SK-N-SH (cell line): ENCODE measurements around the gene SLC34A1. TPM values are rescaled to one million over a fixed set of nuclear protein-coding genes. Genes with fewer than 3 reads are reported as not detected.

Source experiments
- CTCF ChIA-PET: fragments of 300-600, 350-600 bp; formaldehyde crosslinking; extraction: SDS; loops from one replicate; lab custom pipeline; 2021; lab: Yijun Ruan, JAX
- POLR2A ChIA-PET: fragments of 350-600 bp; sonication (Branson Sonifier 250); formaldehyde crosslinking; extraction: SDS; loops from one replicate; lab custom pipeline; 2020; ENCODE audit warnings: antibody characterized with exemption, inconsistent platforms; lab: Yijun Ruan, JAX
- DNase-seq: peaks from one replicate; pipeline ENCODE4 v3.0.0; 2012
- H2AFZ ChIP-seq: fragments of 200-600 bp; sonication (generic); 2 replicates; pipeline ENCODE4 v1.8.1; 2016; ENCODE audit warnings: antibody characterized with exemption, mild to moderate bottlenecking, low read depth
- H3F3A ChIP-seq: fragments of 200-600 bp; sonication (generic); replicated peaks from 2 replicates; pipeline ENCODE3; 2016; ENCODE audit warnings: antibody characterized with exemption, mild to moderate bottlenecking; ENCODE audit not compliant: insufficient read depth
- H3K27ac ChIP-seq, 2 experiments: fragments of 200-500 bp in 1 of 2; fragments of 200-600 bp in 1 of 2; sonication (Bioruptor generic) in 1 of 2; sonication (generic), shearing (Covaris generic) in 1 of 2; 2 replicates each; pipeline versions ENCODE4 v1.5.1 to v1.6.1; 2014 to 2016; ENCODE audit warnings: low read depth in 2 of 2, inconsistent platforms in 1 of 2, low read length in 1 of 2, mild to moderate bottlenecking in 1 of 2, mixed read lengths in 1 of 2
- H3K27me3 ChIP-seq: fragments of 200-600 bp; sonication (generic), shearing (Covaris generic); 2 replicates; pipeline ENCODE4 v1.6.1; 2016; ENCODE audit warnings: mixed run types; ENCODE audit not compliant: insufficient read depth
- H3K36me3 ChIP-seq, 2 experiments: fragments of 200-500 bp in 1 of 2; fragments of 200-600 bp in 1 of 2; sonication (Bioruptor generic) in 1 of 2; sonication (generic) in 1 of 2; replicated peaks in 1 of 2; 2 replicates each; pipeline versions ENCODE3 to v1.5.1; 2014 to 2016; ENCODE audit warnings: low read length in 1 of 2, mild to moderate bottlenecking in 1 of 2; ENCODE audit not compliant: insufficient read depth in 2 of 2, control insufficient read depth in 1 of 2
- H3K4me1 ChIP-seq, 2 experiments: fragments of 200-500 bp in 1 of 2; fragments of 200-600 bp in 1 of 2; sonication (Bioruptor generic) in 1 of 2; sonication (generic), shearing (Covaris generic) in 1 of 2; 2 replicates each; pipeline versions ENCODE4 v1.5.1 to v1.6.1; 2014 to 2016; ENCODE audit warnings: low read depth in 1 of 2, low read length in 1 of 2, mixed run types in 1 of 2; ENCODE audit not compliant: insufficient read depth in 2 of 2, control insufficient read depth in 1 of 2
- H3K4me2 ChIP-seq: fragments of 200-600 bp; sonication (generic), shearing (Covaris generic); 2 replicates; pipeline ENCODE4 v1.6.1; 2017; ENCODE audit warnings: mixed run types
- H3K4me3 ChIP-seq, 2 experiments: fragments of 200-500 bp in 1 of 2; fragments of 200-600 bp in 1 of 2; sonication (Bioruptor generic) in 1 of 2; sonication (generic), shearing (Covaris generic) in 1 of 2; 2 replicates each; pipeline versions ENCODE4 v1.5.1 to v1.8.1; 2014 to 2016; ENCODE audit warnings: low read depth in 2 of 2, inconsistent platforms in 1 of 2, low read length in 1 of 2, mild to moderate bottlenecking in 1 of 2, mixed read lengths in 1 of 2, moderate library complexity in 1 of 2
- H3K79me2 ChIP-seq: fragments of 200-600 bp; sonication (generic); 2 replicates; pipeline ENCODE4 v1.8.1; 2017; ENCODE audit warnings: mild to moderate bottlenecking; ENCODE audit not compliant: insufficient read depth
- H3K9ac ChIP-seq: fragments of 200-600 bp; sonication (generic); 2 replicates; pipeline ENCODE4 v1.6.1; 2017; ENCODE audit warnings: mixed run types
- H3K9me2 ChIP-seq: fragments of 200-600 bp; sonication (generic); 2 replicates; pipeline ENCODE4 v1.6.1; 2017; ENCODE audit warnings: mixed run types
- H3K9me3 ChIP-seq: fragments of 200-600 bp; sonication (generic); 2 replicates; pipeline ENCODE4 v1.6.1; 2017; ENCODE audit warnings: mixed run types, mild to moderate bottlenecking, moderate library complexity
- H4K20me1 ChIP-seq: fragments of 200-600 bp; sonication (generic); 2 replicates; pipeline ENCODE4 v1.6.1; 2017; ENCODE audit warnings: mild to moderate bottlenecking, mixed run types; ENCODE audit not compliant: insufficient read depth
- FOSL2 ChIP-seq: IDR thresholded peaks from 2 replicates; pipeline ENCODE4 v1.4.0; 2012; ENCODE audit warnings: low read depth, mild to moderate bottlenecking, moderate library complexity, borderline replicate concordance
- FOXM1 ChIP-seq: IDR thresholded peaks from 2 replicates; pipeline ENCODE4 v1.4.0; 2012; ENCODE audit warnings: low read depth, mild to moderate bottlenecking
- GABPA ChIP-seq: IDR thresholded peaks from 2 replicates; pipeline ENCODE4 v1.4.0; 2012; ENCODE audit warnings: low read depth, mild to moderate bottlenecking
- MEF2A ChIP-seq: IDR thresholded peaks from 2 replicates; pipeline ENCODE4 v1.4.0; 2012; ENCODE audit warnings: low read depth, borderline replicate concordance
- MXI1 ChIP-seq: IDR thresholded peaks from 2 replicates; pipeline ENCODE4 v1.6.1; 2012; ENCODE audit warnings: mild to moderate bottlenecking, low read depth, low read length, improper control_type of control experiment
- NFIC ChIP-seq: IDR thresholded peaks from 2 replicates; pipeline ENCODE4 v1.4.0; 2012; ENCODE audit warnings: borderline replicate concordance
- POLR2AphosphoS5 ChIP-seq: IDR thresholded peaks from 2 replicates; pipeline ENCODE4 v1.6.1; 2012; ENCODE audit warnings: low read depth, low read length
- RCOR1 ChIP-seq: fragments of 150-350 bp; IDR thresholded peaks from 2 replicates; pipeline ENCODE4 v1.6.1; 2017; ENCODE audit warnings: antibody characterized with exemption, low read length
- RFX5 ChIP-seq: IDR thresholded peaks from 2 replicates; pipeline ENCODE4 v1.6.1; 2012; ENCODE audit warnings: mild to moderate bottlenecking, improper control_type of control experiment, low read length
- TAF1 ChIP-seq: IDR thresholded peaks from 2 replicates; pipeline ENCODE4 v1.6.1; 2012; ENCODE audit warnings: low read depth, mild to moderate bottlenecking, low read length, moderate library complexity, borderline replicate concordance
- YY1 ChIP-seq: IDR thresholded peaks from 2 replicates; pipeline ENCODE4 v1.4.0; 2012; ENCODE audit warnings: low read depth, mild to moderate bottlenecking
- WGBS: methylation state at CpG from one replicate; pipeline ENCODE4 v1.1.6; 2017; ENCODE audit warnings: low lambda C conversion rate; 5-methylcytosine and 5-hydroxymethylcytosine counted together
- polyA plus RNA-seq, 3 experiments: library from polyadenylated mRNA; depleted of rRNA; stranded (reverse); fragments of >200 nt; gene quantifications; 2 replicates each; pipeline ENCODE4 v1.2.3, GENCODE V29; 2012
- TF ChIP-seq, protein P1 (sequence below): IDR thresholded peaks from 2 replicates; pipeline ENCODE4 v1.6.1; 2012; ENCODE audit warnings: mild to moderate bottlenecking, low read depth, low read length, moderate library complexity
- TF ChIP-seq, protein P2 (sequence below): IDR thresholded peaks from 2 replicates; pipeline ENCODE4 v1.4.0; 2012; ENCODE audit warnings: low read depth, borderline replicate concordance
- TF ChIP-seq, protein P3 (sequence below): fragments of 150-350 bp; IDR thresholded peaks from 2 replicates; pipeline ENCODE4 v1.6.1; 2016; ENCODE audit warnings: mild to moderate bottlenecking, low read depth, low read length

The SLC34A1 gene
- polyA plus RNA-seq, 1 of the 3 experiments (the other 2 are of a cell fraction) = 0.03 TPM

- no peaks in the 10 kb centered on the region for H3K9me2 ChIP-seq
- DNase-seq = no peak
- H2AFZ ChIP-seq = no peak overlapping the region
- no peak overlapping the region for H3K27ac ChIP-seq
- peaks cover 88% of the 10 kb centered on the region for H3K79me2 ChIP-seq
- H3K4me2 ChIP-seq = no peak overlapping the region
- no peak overlapping the region for H3K9ac ChIP-seq
- CTCF ChIA-PET = interaction anchor here (1.0 kb wide), 1 partner anchor 11 kb away, joined by 3 read pairs; no protein-coding TSS in a partner anchor
- TF ChIP-seq FOXM1 (no peak), POLR2AphosphoS5 (no peak), TAF1 (no peak), RFX5 (no peak), NFIC (no peak), RCOR1 (no peak), GABPA (no peak), MXI1 (no peak), FOSL2 (no peak)
- TF ChIP-seq, protein P1, sequence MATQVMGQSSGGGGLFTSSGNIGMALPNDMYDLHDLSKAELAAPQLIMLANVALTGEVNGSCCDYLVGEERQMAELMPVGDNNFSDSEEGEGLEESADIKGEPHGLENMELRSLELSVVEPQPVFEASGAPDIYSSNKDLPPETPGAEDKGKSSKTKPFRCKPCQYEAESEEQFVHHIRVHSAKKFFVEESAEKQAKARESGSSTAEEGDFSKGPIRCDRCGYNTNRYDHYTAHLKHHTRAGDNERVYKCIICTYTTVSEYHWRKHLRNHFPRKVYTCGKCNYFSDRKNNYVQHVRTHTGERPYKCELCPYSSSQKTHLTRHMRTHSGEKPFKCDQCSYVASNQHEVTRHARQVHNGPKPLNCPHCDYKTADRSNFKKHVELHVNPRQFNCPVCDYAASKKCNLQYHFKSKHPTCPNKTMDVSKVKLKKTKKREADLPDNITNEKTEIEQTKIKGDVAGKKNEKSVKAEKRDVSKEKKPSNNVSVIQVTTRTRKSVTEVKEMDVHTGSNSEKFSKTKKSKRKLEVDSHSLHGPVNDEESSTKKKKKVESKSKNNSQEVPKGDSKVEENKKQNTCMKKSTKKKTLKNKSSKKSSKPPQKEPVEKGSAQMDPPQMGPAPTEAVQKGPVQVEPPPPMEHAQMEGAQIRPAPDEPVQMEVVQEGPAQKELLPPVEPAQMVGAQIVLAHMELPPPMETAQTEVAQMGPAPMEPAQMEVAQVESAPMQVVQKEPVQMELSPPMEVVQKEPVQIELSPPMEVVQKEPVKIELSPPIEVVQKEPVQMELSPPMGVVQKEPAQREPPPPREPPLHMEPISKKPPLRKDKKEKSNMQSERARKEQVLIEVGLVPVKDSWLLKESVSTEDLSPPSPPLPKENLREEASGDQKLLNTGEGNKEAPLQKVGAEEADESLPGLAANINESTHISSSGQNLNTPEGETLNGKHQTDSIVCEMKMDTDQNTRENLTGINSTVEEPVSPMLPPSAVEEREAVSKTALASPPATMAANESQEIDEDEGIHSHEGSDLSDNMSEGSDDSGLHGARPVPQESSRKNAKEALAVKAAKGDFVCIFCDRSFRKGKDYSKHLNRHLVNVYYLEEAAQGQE = no peak
- POLR2A ChIA-PET = no interaction called here
- peaks cover 15% of the 10 kb centered on the region; the same call in 1 of the 2 replicates for H4K20me1 ChIP-seq
- H3F3A ChIP-seq = no peaks in the 10 kb centered on the region
- no peaks in the 10 kb centered on the region for H3K9me3 ChIP-seq
- no peaks in the 10 kb centered on the region for H3K27me3 ChIP-seq
- WGBS = 93% methylated on average over 4 of the region's 4 CpGs
- peaks cover 16 to 30% of the 10 kb centered on the region in 2 experiments for H3K36me3 ChIP-seq
- no peak overlapping the region for H3K4me3 ChIP-seq
- H3K4me1 ChIP-seq = peaks cover 5 to 23% of the 10 kb centered on the region in 2 experiments; a peak in 3 of 4 replicates
Measured at GRCh38 chr5:177347699-177348098, 36.5 kb upstream of the SLC34A1 start.

DNA sequence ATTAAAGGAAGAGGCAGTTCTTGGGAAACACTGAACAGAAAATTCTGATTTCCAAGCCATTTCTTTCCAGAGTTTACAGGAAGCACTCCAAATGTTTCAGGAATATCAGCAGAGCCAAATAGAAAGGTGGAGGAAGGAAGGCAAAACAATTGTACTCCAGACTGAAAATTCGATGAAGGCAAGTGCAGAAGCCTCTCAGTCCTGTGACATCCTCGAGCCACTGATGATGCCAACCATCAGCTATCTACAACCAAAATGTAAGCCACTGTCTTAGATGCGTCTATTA, 34.9 kb upstream of the SLC34A1 start:
- peaks cover 72% of the 10 kb centered on the region for H3K79me2 ChIP-seq
- no peaks in the 10 kb centered on the region for H3K9me3 ChIP-seq
- ChIA-PET POLR2A (no interaction called here), CTCF (interaction anchor here (1.3 to 1.4 kb wide), 2 partner anchors 13 to 33 kb away, joined by 3 to 4 read pairs; no protein-coding TSS in a partner anchor)
- peaks cover 12% of the 10 kb centered on the region; the same call in 1 of the 2 replicates for H4K20me1 ChIP-seq
- no peak overlapping the region for H3K9ac ChIP-seq
- H3K27me3 ChIP-seq = no peaks in the 10 kb centered on the region
- whole genome bisulfite sequencing = 46% methylated on average over 3 of the region's 3 CpGs
- no peak overlapping the region for H2AFZ ChIP-seq
- H3K4me1 ChIP-seq = peaks cover 5 to 23% of the 10 kb centered on the region in 2 experiments; a peak in 3 of 4 replicates
- H3F3A ChIP-seq = no peaks in the 10 kb centered on the region
- H3K27ac ChIP-seq = no peak overlapping the region
- peak overlapping the region in 1 of 2 experiments; percentile 48; a peak in 2 of 4 replicates for H3K4me3 ChIP-seq
- H3K36me3 ChIP-seq = peaks cover 16 to 29% of the 10 kb centered on the region in 2 experiments
- peak overlapping the region; percentile 92 for H3K4me2 ChIP-seq
- no peak for DNase-seq
- no peaks in the 10 kb centered on the region for H3K9me2 ChIP-seq
- no peak for TF ChIP-seq MEF2A
- TF ChIP-seq YY1 = no peak
- no peak for TF ChIP-seq TAF1
- no peak for TF ChIP-seq RFX5
- TF ChIP-seq, protein P2, sequence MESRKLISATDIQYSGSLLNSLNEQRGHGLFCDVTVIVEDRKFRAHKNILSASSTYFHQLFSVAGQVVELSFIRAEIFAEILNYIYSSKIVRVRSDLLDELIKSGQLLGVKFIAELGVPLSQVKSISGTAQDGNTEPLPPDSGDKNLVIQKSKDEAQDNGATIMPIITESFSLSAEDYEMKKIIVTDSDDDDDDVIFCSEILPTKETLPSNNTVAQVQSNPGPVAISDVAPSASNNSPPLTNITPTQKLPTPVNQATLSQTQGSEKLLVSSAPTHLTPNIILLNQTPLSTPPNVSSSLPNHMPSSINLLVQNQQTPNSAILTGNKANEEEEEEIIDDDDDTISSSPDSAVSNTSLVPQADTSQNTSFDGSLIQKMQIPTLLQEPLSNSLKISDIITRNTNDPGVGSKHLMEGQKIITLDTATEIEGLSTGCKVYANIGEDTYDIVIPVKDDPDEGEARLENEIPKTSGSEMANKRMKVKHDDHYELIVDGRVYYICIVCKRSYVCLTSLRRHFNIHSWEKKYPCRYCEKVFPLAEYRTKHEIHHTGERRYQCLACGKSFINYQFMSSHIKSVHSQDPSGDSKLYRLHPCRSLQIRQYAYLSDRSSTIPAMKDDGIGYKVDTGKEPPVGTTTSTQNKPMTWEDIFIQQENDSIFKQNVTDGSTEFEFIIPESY = no peak
- TF ChIP-seq, protein P1 = no peak
- TF ChIP-seq FOSL2 = no peak
- TF ChIP-seq, protein P3, sequence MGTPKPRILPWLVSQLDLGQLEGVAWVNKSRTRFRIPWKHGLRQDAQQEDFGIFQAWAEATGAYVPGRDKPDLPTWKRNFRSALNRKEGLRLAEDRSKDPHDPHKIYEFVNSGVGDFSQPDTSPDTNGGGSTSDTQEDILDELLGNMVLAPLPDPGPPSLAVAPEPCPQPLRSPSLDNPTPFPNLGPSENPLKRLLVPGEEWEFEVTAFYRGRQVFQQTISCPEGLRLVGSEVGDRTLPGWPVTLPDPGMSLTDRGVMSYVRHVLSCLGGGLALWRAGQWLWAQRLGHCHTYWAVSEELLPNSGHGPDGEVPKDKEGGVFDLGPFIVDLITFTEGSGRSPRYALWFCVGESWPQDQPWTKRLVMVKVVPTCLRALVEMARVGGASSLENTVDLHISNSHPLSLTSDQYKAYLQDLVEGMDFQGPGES = no peak
